AG09319 (cell line): Measurements from ENCODE around the gene BCL7B.
"Not testable (repeated sequence)": the region's sequence is repeated elsewhere in the genome, so short reads cannot be mapped to it uniquely, and the experiment has no call there.

ENCODE experiments used
- DNase-seq: peaks from one replicate; pipeline ENCODE4 v3.0.0-alpha.2; 2010; ENCODE audit warnings: low read depth; ENCODE audit errors: extremely low read depth
- CTCF ChIP-seq: IDR thresholded peaks from 2 replicates; pipeline ENCODE4 v1.5.1; 2011; ENCODE audit warnings: low read depth, mild to moderate bottlenecking, inconsistent platforms, low read length, moderate library complexity

The BCL7B gene

GRCh38 chr7:73496626-73497025 lies 60.9 kb downstream of the BCL7B start:
- DNase-seq, result no peak
- TF ChIP-seq CTCF, result no peak

- DNase-seq, result not testable (repeated sequence)
Measured at GRCh38 chr7:73495507-73495906, 62.0 kb downstream of the BCL7B start.

- DNase-seq, result no peak
- no peak for TF ChIP-seq CTCF
Measured at GRCh38 chr7:73489976-73490375, 67.5 kb downstream of the BCL7B start.

- no peak for TF ChIP-seq CTCF
- no peak for DNase-seq
Measured at GRCh38 chr7:73487486-73487885, 70.0 kb downstream of the BCL7B start.
